Astrocyte of the spinal cord (primary cell): ENCODE measurements around the gene CATSPERE.

Experiments
- DNase-seq: peaks from one replicate; pipeline ENCODE4 v3.0.0; 2011; ENCODE audit warnings: low read depth, low spot score
- H3K4me3 ChIP-seq: 2 replicates; pipeline ENCODE4 v1.5.1; 2011; ENCODE audit warnings: low read depth, mild to moderate bottlenecking, low read length, moderate library complexity
- CTCF ChIP-seq: IDR thresholded peaks from 2 replicates; pipeline ENCODE4 v1.5.1; 2012; ENCODE audit warnings: low read depth, mild to moderate bottlenecking, low read length, inconsistent platforms
- in situ Hi-C: cut with HindIII; loops from 2 replicates; pipeline ENCODE4 v1.10.0; 2017; ENCODE audit warnings: low sequenced_read_pairs

The CATSPERE gene

DNA sequence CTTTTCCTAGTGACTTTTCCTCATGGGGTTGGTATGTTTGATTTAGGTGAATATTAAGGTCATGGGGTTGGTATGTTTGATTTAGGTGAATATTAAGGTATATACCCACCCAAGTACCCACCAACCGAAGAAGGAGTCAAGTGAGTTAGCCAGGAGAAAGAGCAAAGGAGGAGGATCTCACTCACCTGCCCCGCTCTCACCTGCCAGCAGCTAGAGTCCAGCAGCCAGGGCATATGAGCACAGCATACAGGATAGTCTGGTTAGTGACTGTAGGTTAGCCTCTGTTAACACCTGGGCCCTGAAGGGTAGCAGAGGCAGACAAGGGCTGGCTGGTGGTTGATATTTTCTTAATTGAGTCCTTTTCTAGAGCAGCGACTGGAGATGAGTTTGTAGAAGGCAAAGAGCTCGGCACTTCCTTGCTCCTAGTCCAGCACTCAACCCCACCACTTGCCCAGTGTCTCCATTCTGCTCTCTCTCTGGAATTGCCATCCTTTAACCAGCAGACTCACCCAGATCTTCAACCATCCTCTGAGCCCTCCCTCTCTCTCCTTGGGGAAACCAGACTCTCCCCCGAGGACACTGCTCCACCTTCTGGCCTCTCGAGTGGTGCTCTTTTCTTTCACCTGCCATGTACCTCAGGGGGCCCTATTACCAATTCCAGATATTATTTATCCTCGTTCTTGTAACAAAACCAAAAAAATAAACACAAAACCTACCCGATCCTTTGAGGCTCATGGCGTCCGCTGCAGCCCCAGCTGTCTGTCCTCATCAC is 175.6 kb downstream of the CATSPERE start:
- TF ChIP-seq CTCF, result no peak
- DNase-seq, result no peak
- in situ Hi-C loops, result no loop called here
- H3K4me3 ChIP-seq, result no peak overlapping the region

- in situ Hi-C loops, result no loop called here
- no peak for TF ChIP-seq CTCF
- H3K4me3 ChIP-seq, result no peak overlapping the region
- no peak for DNase-seq
Observed at GRCh38 chr1:244639561-244639960, 178.5 kb downstream of the CATSPERE start.

DNA sequence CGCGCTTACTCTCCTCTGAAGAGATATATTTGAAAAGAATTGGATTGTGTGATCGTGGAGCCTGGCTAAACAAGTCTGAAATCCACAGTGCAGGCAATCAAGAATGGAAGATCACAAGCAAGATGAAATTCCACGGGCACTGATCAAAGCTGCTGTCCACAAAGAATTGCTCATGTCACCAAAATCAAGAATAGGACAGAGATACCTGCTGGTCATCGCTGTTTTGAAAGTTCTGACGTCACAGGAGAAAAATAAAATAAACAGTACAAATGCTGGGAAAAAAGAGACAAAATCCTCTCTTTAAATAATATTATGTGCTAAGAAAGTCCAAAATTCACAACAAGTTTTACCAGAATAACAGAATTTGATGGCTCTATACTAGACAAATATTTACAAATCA is 179.8 kb downstream of the CATSPERE start:
- in situ Hi-C loops, result no loop called here
- no peak overlapping the region for H3K4me3 ChIP-seq
- no peak for DNase-seq
- TF ChIP-seq CTCF, result no peak

GRCh38 chr1:244642526-244642925 is 181.5 kb downstream of the CATSPERE start:
- no peak overlapping the region for H3K4me3 ChIP-seq
- in situ Hi-C loops, result no loop called here
- no peak for DNase-seq
- no peak for TF ChIP-seq CTCF

GRCh38 chr1:244642988-244643387 is 181.9 kb downstream of the CATSPERE start:
- in situ Hi-C loops, result no loop called here
- no peak overlapping the region for H3K4me3 ChIP-seq
- no peak for DNase-seq
- no peak for TF ChIP-seq CTCF

DNA sequence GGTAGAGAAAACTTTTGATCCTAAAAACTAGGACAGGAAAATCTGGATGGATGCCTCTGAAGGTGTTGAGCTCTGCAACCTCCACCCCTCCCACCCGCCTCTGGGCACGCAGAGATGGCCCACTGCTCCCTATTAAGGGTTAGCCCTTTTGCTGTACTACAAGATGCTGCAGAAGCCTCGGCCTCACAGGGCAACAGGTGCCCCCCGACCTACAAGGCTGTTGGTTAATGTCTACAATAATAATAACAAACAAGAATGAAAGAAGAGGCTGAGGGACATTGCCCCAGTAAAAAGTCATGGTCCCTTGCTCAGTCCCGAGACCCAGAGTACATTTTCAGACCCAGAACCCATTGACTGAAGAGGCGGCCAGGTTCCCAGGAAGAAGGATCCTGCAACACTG is 184.3 kb downstream of the CATSPERE start:
- in situ Hi-C loops, result no loop called here
- no peak for TF ChIP-seq CTCF
- DNase-seq, result no peak
- H3K4me3 ChIP-seq, result no peak overlapping the region

GRCh38 chr1:244645890-244646289 is 184.8 kb downstream of the CATSPERE start:
- H3K4me3 ChIP-seq, result no peak overlapping the region
- no peak for TF ChIP-seq CTCF
- in situ Hi-C loops, result no loop called here
- no peak for DNase-seq
